GM18861 (cell line): ENCODE results near the gene MAPK6.

Experiments used
- ATAC-seq: cut with Tn5 transposase; IDR thresholded peaks from one replicate; pipeline ENCODE4 v1.9.1; 2021; ENCODE audit not compliant: unreplicated experiment

Gene MAPK6

DNA sequence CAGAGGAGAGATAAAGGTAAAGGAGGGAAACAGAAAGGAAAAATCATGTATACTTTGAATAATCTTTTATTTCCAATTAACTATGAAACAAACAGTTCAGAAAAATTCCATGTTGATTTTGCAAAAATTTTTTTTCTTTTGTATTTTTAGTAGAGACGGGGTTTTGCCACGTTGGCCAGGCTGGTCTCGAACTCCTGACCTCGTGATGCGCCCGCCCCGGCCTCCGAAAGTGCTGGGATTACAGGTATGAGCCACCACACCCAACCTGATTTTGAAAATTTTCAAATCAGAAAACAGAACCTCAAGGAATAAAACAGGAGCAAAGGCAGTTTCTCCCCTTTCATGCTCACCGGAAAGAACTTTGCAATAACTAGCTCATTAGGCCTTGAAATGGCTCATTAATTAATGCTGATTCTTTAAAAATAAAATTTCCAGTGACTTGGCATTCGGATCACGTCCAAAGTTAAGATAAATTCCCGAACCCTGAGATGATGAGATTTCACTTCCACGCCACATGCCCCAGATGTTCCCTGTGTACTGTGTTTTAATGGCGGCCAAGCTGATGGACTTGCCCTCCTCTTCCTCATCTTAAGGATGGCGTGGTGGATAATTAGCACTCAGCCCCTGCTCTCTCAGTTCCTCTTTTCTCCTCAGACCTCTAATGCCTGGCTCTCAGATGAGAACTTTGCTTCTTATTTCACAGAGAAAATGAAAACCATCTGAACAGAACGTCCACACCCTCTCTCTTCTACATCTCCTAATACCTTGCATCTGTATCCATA is 82.7 kb downstream of the MAPK6 start:
- peak; percentile 28 for ATAC-seq

DNA sequence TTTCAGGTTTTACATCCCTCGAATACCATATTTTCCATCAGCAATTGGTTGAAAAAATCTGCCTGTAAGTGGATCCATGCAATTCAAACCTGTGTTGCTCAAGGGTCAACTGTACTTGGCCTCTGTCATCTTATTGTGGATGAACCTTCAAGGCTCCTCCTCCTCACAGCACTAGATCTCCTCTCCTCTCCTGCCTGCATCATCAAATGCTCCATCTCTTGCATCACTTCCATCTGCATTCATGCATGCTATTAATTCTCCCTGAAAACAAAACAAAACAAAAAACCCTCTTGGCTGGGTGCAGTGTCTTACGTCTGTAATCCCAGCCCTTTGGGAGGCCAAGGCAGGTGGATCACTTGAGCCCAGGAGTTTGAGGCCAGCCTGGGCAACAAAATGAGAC is 83.4 kb downstream of the MAPK6 start:
- ATAC-seq, result no peak

DNA sequence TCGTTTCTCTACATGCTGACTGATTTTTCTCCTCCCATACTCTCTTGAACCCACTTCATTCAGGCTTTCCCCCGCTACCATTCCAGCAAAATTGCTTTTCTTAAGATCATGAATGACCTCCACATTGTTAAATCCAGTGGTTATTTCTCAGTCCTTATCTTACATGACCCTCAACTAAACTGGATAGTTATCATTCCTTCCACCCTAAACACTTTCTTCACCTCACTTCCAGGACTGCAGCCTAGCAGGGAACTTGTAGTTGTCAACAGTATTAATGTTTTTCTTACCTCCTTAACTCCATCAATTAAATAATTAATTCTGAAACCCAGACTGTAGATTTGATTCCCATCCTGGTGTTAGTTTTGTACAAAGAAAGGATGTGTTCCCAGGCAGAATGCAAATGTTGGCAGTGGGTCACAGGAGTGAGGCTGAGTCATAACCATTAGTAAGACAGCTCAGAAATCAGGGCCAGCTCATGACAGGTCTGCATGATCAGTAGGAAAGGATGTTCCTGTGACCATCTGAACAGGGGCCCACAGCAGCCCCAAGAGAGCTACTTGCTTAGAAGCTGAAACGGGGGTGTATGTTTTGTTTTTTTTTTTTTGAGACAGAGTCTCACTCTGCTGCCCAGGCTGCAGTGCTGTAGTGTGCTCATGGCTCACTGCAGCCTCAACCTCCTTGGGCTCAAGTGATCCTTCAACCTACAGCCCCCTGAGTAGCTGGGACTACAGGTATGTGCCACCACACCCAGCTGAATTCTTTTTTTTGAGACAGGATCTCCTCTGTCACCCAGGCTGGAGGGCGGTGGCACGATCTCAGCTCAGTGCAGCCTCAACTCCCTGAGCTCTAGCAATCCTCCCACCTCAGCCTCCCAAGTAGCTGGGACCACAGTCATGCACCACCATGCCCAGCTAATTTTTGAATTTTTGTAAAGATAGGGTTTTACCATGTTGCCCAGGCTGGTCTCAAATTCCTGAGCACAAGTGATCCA is 84.5 kb downstream of the MAPK6 start:
- peak; percentile 78 for ATAC-seq

DNA sequence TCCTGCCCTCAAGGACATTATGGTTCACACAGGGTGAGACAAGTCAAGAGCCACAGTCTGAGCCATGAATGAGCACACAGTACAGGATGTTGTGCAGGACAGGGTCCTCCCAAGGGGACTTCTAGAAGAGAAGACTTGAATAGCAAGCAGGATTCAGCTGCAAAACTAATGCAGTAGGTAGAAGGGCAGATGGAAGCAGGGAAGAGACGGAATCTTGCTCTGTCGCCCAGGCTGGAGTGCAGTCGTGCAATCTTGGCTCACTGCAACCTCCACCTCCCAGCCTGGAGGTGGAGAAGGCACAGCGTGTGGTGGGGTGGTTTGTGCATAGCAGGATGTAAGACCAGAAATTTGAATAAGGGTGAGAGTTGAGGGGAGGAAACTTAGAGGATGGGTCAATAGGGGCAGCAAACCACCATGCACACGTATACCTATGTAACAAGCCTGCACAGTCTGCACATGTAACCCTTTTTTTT is 85.5 kb downstream of the MAPK6 start:
- ATAC-seq, result peak; percentile 32

DNA sequence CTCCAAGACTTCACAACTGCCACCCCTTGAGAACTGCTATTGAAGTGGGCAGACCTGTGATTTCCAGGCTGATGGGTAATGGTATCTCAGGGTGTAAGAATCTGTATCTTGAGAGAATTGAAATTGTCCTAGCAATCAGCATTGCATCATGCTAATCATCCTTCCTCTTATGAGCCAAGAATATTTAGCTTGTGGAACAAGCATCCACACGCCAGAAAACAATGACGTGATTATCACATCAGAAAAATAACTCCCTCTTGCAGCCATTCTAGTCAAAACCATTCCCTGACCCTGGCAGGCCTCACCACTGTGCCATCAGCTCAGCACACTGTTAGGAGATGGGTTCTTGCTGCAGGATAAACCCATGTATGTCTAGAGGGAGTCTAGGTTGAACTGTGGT is 86.8 kb downstream of the MAPK6 start:
- no peak for ATAC-seq

DNA sequence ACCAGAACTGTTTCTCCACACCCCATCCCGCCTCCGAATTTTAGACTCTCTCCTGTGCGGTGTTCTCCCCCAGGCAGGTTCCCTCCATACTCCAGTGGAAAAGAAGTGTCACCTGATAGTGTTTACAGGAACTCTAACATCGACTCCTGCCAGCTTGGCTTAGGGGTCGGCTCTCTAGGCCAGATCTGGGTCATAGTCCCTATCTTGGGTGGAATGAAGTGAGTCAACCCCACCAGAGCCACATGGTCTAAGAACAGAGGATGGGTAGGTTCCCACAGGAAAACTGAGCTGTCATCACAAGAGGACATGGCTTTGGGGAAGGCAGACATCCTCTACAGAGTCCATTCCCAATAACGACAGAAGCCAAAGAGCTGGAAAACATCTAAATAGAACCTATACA is 87.6 kb downstream of the MAPK6 start:
- no peak for ATAC-seq

DNA sequence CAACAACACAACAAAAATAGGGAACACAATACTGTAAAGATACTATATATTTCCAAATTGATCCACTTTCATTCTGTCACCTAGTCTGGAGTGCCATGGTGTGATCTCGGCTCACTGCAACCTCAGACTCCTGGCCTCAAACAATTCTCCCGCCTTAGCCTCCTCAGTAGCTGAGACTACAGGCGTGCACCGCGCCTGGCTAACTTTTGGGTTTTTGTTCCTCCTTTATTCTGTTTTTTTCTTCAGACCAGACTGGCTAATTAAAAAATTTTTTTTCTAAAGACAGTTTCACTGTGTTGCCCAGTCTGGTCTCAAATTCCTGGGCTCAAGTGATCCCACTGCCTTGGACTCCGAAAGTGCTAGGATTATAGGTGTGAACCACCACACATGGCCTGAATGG is 88.2 kb downstream of the MAPK6 start:
- no peak for ATAC-seq

DNA sequence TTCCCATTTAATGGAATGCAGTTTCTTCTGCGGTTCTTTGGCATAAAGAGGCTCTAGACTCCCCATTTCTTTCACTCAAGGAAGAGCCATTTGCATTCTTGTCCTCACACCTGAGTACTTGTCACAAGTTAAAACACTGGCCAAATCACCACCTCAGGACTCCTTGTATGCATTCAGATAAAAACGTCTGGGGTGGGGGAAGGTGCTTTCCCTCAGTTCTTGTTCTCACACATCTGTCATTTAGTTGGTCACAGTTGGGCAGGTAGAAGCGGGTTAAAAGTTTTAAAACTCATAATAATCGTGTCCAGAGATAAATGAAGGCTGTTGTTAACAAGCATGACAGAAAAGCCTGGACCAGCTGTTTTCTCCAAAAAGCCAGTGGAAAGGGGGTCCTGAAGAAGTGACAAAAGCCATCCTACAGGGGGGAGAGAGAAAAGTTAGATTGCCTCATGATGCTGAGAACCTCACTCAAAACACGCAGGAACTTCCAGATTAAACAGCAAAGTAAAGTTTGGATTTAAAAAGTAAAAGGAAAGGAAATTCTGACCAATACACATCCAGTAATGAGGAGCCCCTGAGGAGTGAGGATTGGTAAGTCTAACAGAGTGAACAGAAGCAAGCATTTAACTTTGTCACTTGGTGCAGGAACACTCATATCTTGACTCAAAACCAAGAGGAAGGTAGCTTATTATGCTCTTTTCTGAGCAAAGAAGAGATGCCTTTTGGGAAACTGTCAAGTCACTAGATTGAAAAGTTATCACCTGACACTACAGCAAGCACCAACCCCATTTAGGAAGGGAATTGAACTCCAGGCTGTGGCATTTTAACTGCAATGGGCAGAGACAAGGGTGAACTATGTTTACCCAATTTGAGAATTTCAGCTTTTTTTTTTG is 90.8 kb downstream of the MAPK6 start:
- peak; percentile 53 for ATAC-seq

DNA sequence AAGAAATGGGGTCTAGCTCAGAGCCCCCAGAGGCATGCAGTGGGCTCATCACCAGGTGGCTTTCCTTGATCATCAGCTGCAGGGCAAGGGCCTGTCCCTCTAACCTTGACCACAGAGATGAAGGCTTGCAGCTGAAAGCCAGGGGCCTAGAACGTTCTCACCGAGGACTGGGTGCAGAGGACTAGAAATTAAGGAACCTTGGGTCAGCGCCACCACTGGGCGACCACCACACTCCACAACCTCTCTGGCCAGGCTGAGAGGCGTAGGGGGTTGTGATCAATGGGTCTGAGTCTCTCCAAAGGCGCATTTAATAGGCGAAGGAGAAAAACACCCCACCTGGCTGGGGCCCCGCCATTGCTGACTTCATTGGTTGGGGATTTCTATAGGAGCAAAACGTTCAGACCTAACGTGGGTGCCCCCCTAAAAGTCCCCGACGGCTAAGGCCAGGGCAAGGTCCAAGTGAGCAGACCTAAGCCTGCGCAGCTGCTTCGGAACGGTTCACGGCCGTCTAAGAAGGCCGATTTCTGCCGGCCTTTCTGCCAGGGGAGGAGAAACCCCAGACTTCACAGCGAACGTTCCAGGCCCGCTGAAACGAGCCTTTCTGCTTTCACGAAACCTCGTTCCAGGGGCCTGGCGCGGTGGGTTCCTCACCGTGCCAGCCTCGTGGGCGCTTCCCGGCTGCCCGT is 92.6 kb downstream of the MAPK6 start:
- ATAC-seq, result no peak

DNA sequence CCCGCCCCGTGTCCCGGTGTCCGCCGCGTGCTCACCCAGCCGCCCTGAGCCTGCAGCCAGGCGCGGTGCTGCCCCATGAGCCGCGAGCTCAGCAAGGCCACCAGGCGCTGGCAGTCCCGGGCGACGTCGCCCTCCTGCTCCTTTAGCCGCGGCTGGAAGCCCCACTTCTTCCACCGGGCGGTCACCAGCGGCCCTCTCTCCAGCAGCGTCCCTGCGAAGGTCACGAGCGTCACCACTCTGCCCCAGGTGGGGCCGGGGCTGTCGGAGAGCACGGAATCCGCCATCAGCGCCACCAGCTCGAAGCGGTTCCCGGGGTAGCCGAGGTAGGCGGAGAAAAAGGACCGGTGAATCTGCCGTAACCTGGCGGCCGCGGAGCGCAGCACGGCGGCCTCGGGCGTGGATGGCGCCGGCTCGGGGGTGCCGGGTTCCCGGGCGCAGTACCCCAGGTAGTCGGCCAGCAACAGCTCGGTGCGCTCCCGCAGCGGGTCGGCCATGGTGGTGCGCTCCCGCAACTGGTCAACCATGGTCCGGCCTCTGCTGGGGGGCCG is 93.3 kb downstream of the MAPK6 start:
- no peak for ATAC-seq

DNA sequence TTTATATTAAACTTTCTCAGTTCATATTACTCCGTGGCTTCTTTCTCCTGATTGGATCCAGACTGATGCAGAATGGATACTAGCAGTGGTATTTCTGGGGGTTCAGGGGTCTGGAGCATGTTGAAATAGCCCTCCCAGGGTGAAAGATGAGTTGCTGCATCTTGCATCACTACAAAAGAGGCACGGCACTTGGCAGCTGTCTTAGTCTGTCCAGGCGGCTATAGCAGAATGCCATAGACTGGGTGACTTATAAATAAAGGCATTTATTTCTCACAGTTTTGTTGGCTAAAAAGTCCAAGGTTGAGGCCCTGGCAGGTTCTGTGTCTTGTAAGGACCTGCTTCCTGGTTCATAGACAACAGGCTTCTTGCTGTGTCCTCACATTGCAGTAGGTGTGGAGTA is 94.2 kb downstream of the MAPK6 start:
- no peak for ATAC-seq

DNA sequence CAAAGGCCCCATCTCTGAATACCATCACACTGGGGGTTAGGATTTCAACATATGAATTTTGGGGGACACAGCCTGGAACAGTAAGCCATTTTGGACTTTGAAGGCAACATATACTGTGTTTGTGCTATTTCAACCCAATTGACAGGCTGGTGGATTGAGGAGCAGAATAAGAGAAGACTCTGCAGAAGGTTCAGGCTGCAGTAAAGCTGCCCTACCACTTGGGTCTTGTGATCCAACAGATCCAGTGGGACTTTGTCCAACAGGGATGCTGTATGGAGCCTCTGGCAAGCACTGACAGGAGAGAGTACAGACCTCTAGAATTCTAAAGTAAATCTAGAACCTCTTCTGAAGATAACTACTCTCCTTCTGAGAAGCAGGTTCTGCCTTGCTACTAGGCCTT is 94.7 kb downstream of the MAPK6 start:
- no peak for ATAC-seq

DNA sequence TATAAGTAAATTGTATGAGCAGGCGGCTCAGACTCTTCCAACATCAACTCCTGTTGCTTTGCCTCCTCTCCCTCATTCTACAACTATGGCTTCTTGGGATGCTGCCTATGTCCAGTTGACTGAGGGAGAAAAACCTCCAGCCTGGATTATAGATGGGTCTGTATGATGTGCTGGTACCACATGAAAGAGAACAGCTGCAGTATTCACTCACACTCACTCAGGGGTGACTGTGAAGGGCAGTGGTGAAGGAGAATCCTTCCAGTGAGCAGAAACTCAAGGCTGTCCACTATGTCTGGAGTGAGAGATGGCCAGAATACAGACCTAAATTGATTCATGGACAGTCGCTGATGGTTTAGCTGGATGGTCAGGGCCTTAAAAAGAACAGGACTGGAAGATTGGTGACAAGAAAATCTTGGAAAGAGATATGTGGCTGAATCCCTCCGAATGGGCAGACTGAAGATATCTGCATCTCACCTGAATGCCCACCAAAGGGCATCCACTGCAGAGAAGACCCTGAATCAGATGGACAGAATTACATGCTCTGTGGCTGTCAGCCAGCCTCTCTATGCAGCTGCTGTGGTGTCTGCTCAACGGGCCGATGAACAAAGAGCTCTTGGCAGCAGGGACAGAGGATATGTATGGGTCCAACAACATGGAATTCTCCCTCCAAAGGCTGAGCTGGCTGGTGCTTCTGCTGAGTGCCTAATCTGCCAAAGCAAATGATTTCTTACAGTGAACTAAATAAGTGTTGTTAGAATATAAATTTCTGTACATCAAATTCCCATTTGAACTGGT is 95.4 kb downstream of the MAPK6 start:
- no peak for ATAC-seq

DNA sequence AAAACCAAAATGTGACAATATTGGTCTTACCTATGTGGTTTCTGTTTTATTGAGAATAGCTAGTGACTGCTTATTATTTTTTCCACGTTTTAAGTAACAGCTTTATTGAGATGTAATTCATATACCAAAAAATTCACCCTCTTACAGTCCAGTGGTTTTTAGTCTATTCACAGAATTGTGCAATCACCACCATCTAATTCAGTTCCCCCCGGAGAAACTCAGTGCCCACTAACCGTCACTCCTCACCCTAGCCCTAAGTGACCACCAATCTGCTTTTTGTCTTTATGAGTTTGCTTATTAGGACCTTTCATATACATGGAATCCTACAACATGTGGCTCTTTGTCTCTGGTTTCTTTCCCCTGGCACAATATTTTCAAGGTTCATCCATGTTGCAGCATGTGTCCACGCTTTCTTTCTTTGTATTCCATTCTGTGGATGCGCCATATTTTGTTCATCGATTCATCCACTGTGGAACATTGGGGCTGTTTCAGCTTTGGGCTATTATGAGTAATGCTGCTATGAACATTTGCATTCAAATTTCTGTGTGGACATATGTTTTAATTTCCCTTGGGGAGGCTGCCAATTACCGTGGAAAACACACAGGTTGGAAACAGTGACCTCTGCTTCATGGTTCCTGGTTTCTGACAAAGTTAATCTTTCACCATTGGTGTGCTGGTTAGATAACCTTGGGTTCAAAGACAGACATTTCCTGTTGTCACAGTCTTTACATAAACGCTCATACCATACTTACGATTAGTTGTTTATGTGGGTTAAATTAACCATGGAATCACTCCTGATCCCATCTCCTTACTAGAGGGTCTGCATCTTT is 96.8 kb downstream of the MAPK6 start:
- ATAC-seq, result no peak
